ENCODE data around the gene SAG.

Gene SAG

GRCh38 chr2:233289648-233290047 lies 18.0 kb upstream of the SAG start:
- DNase-seq = no peak

GRCh38 chr2:233290051-233290845 lies 17.4 kb upstream of the SAG start:
- no peak for DNase-seq

- DNase-seq = no peak
Observed at GRCh38 chr2:233295891-233296290, 11.7 kb upstream of the SAG start.

GRCh38 chr2:233297076-233297475 lies 10.5 kb upstream of the SAG start:
- no peak for DNase-seq

GRCh38 chr2:233300401-233300800 lies 7.2 kb upstream of the SAG start:
- no peak for DNase-seq

GRCh38 chr2:233301248-233301647 lies 6.4 kb upstream of the SAG start:
- no peak for DNase-seq

- no peak for DNase-seq
Observed at GRCh38 chr2:233301811-233302210, 5.8 kb upstream of the SAG start.

- no peak for DNase-seq
Observed at GRCh38 chr2:233303252-233303651, 4.4 kb upstream of the SAG start.

- DNase-seq = no peak
Observed at GRCh38 chr2:233311241-233311926, 3.8 kb downstream of the SAG start.

GRCh38 chr2:233312874-233313273 lies 5.3 kb downstream of the SAG start:
- no peak for DNase-seq

GRCh38 chr2:233314180-233314925 lies 6.7 kb downstream of the SAG start:
- DNase-seq = no peak

- no peak for DNase-seq
Observed at GRCh38 chr2:233317196-233317943, 9.8 kb downstream of the SAG start.

GRCh38 chr2:233319256-233319655 lies 11.6 kb downstream of the SAG start:
- no peak for DNase-seq

GRCh38 chr2:233320470-233320869 lies 12.9 kb downstream of the SAG start:
- DNase-seq = no peak

- no peak for DNase-seq
Observed at GRCh38 chr2:233321166-233321565, 13.6 kb downstream of the SAG start.

- DNase-seq = no peak
Observed at GRCh38 chr2:233323851-233324250, 16.2 kb downstream of the SAG start.

- DNase-seq = no peak
Observed at GRCh38 chr2:233325256-233325655, 17.6 kb downstream of the SAG start.

- no peak for DNase-seq
Observed at GRCh38 chr2:233325814-233326213, 18.2 kb downstream of the SAG start.

- DNase-seq = no peak
Observed at GRCh38 chr2:233326500-233326899, 18.9 kb downstream of the SAG start.

- DNase-seq = no peak
Observed at GRCh38 chr2:233328922-233329321, 21.3 kb downstream of the SAG start.

- no peak for DNase-seq
Observed at GRCh38 chr2:233329489-233330135, 22.0 kb downstream of the SAG start.

GRCh38 chr2:233331536-233331935 lies 23.9 kb downstream of the SAG start:
- peak; percentile 50 for DNase-seq

- DNase-seq = no peak
Observed at GRCh38 chr2:233332125-233332524, 24.5 kb downstream of the SAG start.
